Measurements from ENCODE around the gene ADCY5.

Gene ADCY5

GRCh38 chr3:123348471-123349200, 100.3 kb downstream of the ADCY5 start:
- Histone ChIP-seq H3K9me2 (ENCODE audit: low read depth, low read length) (no peaks in the 10 kb centered on the region), H4K20me1 (ENCODE audit: insufficient read depth, low read length) (no peaks in the 10 kb centered on the region), H3K27me3 (ENCODE audit: insufficient read depth, low read length) (peaks cover 5% of the 10 kb centered on the region; the same call in 1 of the 2 replicates), H3K4me3 (ENCODE audit: low read depth, low read length, poor library complexity, severe bottlenecking) (no peak overlapping the region), H3K36me3 (ENCODE audit: insufficient read depth, low read length) (no peaks in the 10 kb centered on the region), H3F3A (ENCODE audit: insufficient read depth, low read length) (no peaks in the 10 kb centered on the region), H3K9ac (ENCODE audit: low read length) (no peak overlapping the region), H3K79me2 (ENCODE audit: insufficient read depth, low read length) (no peaks in the 10 kb centered on the region), H3K9me3 (ENCODE audit: low read length) (no peaks in the 10 kb centered on the region), H2AFZ (ENCODE audit: low read length) (no peak overlapping the region), H3K4me1 (ENCODE audit: insufficient read depth, low read length, severe bottlenecking) (no peaks in the 10 kb centered on the region), H3K4me2 (ENCODE audit: low read length) (no peak overlapping the region), H3K27ac (ENCODE audit: low read depth, low read length, poor library complexity, severe bottlenecking) (no peak overlapping the region)
- TF ChIP-seq EZH2 (IDR thresholded peaks at IDR 0.05; ENCODE audit: borderline replicate concordance, low read length) = no peak
- no peak for TF ChIP-seq CTCF (IDR thresholded peaks at IDR 0.05; ENCODE audit: low read length)

- Histone ChIP-seq H3K4me1 (ENCODE audit: insufficient read depth, low read length, severe bottlenecking) (no peaks in the 10 kb centered on the region), H3K36me3 (ENCODE audit: insufficient read depth, low read length) (no peaks in the 10 kb centered on the region)
- no peak for TF ChIP-seq EZH2 (IDR thresholded peaks at IDR 0.05; ENCODE audit: borderline replicate concordance, low read length)
- no peak for TF ChIP-seq CTCF (IDR thresholded peaks at IDR 0.05; ENCODE audit: low read length)
These were observed 101.1 kb downstream of the ADCY5 start for GRCh38 chr3:123347691-123348264.

GRCh38 chr3:123347205-123347604, 101.7 kb downstream of the ADCY5 start:
- peaks cover 5% of the 10 kb centered on the region; the same call in 1 of the 2 replicates for H3K27me3 ChIP-seq (ENCODE audit: insufficient read depth, low read length)
- no peaks in the 10 kb centered on the region for H3K79me2 ChIP-seq (ENCODE audit: insufficient read depth, low read length)
- no peak overlapping the region for H3K4me2 ChIP-seq (ENCODE audit: low read length)
- H3K4me1 ChIP-seq (ENCODE audit: insufficient read depth, low read length, severe bottlenecking) = no peaks in the 10 kb centered on the region
- H3K9me3 ChIP-seq (ENCODE audit: low read length) = no peaks in the 10 kb centered on the region
- no peak overlapping the region for H3K9ac ChIP-seq (ENCODE audit: low read length)
- H3F3A ChIP-seq (ENCODE audit: insufficient read depth, low read length) = no peaks in the 10 kb centered on the region
- no peak overlapping the region for H2AFZ ChIP-seq (ENCODE audit: low read length)
- H3K36me3 ChIP-seq (ENCODE audit: insufficient read depth, low read length) = no peaks in the 10 kb centered on the region
- H3K4me3 ChIP-seq (ENCODE audit: low read depth, low read length, poor library complexity, severe bottlenecking) = no peak overlapping the region
- TF ChIP-seq CTCF (IDR thresholded peaks at IDR 0.05; ENCODE audit: low read length) (no peak), EZH2 (IDR thresholded peaks at IDR 0.05; ENCODE audit: borderline replicate concordance, low read length) (no peak)
- H4K20me1 ChIP-seq (ENCODE audit: insufficient read depth, low read length) = no peaks in the 10 kb centered on the region
- no peaks in the 10 kb centered on the region for H3K9me2 ChIP-seq (ENCODE audit: low read depth, low read length)
- H3K27ac ChIP-seq (ENCODE audit: low read depth, low read length, poor library complexity, severe bottlenecking) = no peak overlapping the region

More at GRCh38 chr3:123347691-123348264, 101.1 kb downstream of the ADCY5 start:
- Histone ChIP-seq H4K20me1 (ENCODE audit: insufficient read depth, low read length) (no peaks in the 10 kb centered on the region), H3K9ac (ENCODE audit: low read length) (no peak overlapping the region), H3K9me2 (ENCODE audit: low read depth, low read length) (no peaks in the 10 kb centered on the region), H3K4me2 (ENCODE audit: low read length) (no peak overlapping the region), H2AFZ (ENCODE audit: low read length) (no peak overlapping the region), H3F3A (ENCODE audit: insufficient read depth, low read length) (no peaks in the 10 kb centered on the region), H3K9me3 (ENCODE audit: low read length) (no peaks in the 10 kb centered on the region), H3K27me3 (ENCODE audit: insufficient read depth, low read length) (peaks cover 5% of the 10 kb centered on the region; the same call in 1 of the 2 replicates), H3K27ac (ENCODE audit: low read depth, low read length, poor library complexity, severe bottlenecking) (no peak overlapping the region), H3K4me3 (ENCODE audit: low read depth, low read length, poor library complexity, severe bottlenecking) (no peak overlapping the region), H3K79me2 (ENCODE audit: insufficient read depth, low read length) (no peaks in the 10 kb centered on the region)

All from OCI-LY1 (cell line).